GM12878 (cell line): ENCODE data around the gene ACCSL. TPM values are rescaled to one million over a fixed set of nuclear protein-coding genes. Genes with fewer than 3 reads are reported as not detected.

Experiments
- ATAC-seq: fragments of 200-7000 bp; cut with Tn5 transposase; 3 replicates; pipeline ENCODE4 v1.9.1; 2020; ENCODE audit warnings: mild to moderate bottlenecking, moderate library complexity
- BruUV-seq: library from RNA; stranded (reverse); fragments of 400-500 nt; replicated peaks from 2 replicates; lab custom pipeline; 2021; lab: Mats Ljungman, UMichigan
- CTCF ChIA-PET: fragments of 300-600 bp; sonication (Branson Sonifier 250); formaldehyde crosslinking; extraction: SDS; loops from one replicate; lab custom pipeline; 2021; ENCODE audit warnings: inconsistent platforms; lab: Yijun Ruan, JAX
- POLR2A ChIA-PET: fragments of 350-600 bp; formaldehyde crosslinking; extraction: SDS; loops from one replicate; lab custom pipeline; 2021; ENCODE audit warnings: inconsistent platforms; lab: Charles Lee
- RAD21 ChIA-PET: fragments of 300-600 bp; sonication (Branson Sonifier 250); formaldehyde crosslinking; loops from one replicate; lab custom pipeline; 2023; ENCODE audit warnings: antibody characterized with exemption; ENCODE audit not compliant: unreplicated experiment; lab: Charles Lee
- SMC1A ChIA-PET: fragments of 300-600 bp; sonication (Branson Sonifier 250); formaldehyde crosslinking; loops from one replicate; lab custom pipeline; 2023; ENCODE audit not compliant: unreplicated experiment, uncharacterized antibody; lab: Charles Lee
- DNase-seq: peaks from one replicate; pipeline ENCODE4 v3.0.0-alpha.2; 2011; ENCODE audit warnings: low read depth, low spot score
- FAIRE-seq: peaks from 3 replicates; lab custom pipeline; 2011; peaks lifted over from hg19 to GRCh38; lab: Jason Lieb, UNC
- H2AFZ ChIP-seq: 2 replicates; pipeline ENCODE4 v1.6.0; 2011; ENCODE audit warnings: low read depth, low read length, control low read depth; ENCODE audit not compliant: control insufficient read depth
- H3K27ac ChIP-seq: 2 replicates; pipeline ENCODE4 v1.5.1; 2011; ENCODE audit warnings: control low read depth; ENCODE audit not compliant: control insufficient read depth, insufficient read depth
- H3K27me3 ChIP-seq, 2 experiments: replicated peaks in 1 of 2; 2 replicates each; pipeline versions ENCODE4 v1.6.0 to v1.6.1; 2011; ENCODE audit warnings: low read length in 1 of 2; ENCODE audit not compliant: control insufficient read depth in 2 of 2, insufficient read depth in 2 of 2
- H3K36me3 ChIP-seq, 2 experiments: 2 replicates each; pipeline ENCODE4 v1.5.1; 2011; ENCODE audit warnings: low read length in 1 of 2; ENCODE audit not compliant: control insufficient read depth in 2 of 2, insufficient read depth in 2 of 2
- H3K4me1 ChIP-seq: 2 replicates; pipeline ENCODE4 v1.6.1; 2011; ENCODE audit warnings: mild to moderate bottlenecking, low read length, moderate library complexity, mixed read lengths; ENCODE audit not compliant: control insufficient read depth, insufficient read depth
- H3K4me2 ChIP-seq: 2 replicates; pipeline ENCODE4 v1.6.0; 2011; ENCODE audit warnings: control low read depth; ENCODE audit not compliant: control insufficient read depth, insufficient read depth
- H3K4me3 ChIP-seq: fragments of 200-600 bp; sonication (generic); 2 replicates; pipeline ENCODE4 v1.5.1; 2016
- H3K79me2 ChIP-seq: 2 replicates; pipeline ENCODE4 v1.6.0; 2011; ENCODE audit warnings: low read length; ENCODE audit not compliant: control insufficient read depth, insufficient read depth
- H3K9ac ChIP-seq: 2 replicates; pipeline ENCODE4 v1.8.0; 2011; ENCODE audit warnings: low read length, control low read depth, mixed read lengths; ENCODE audit not compliant: control insufficient read depth, insufficient read depth
- H3K9me3 ChIP-seq: replicated peaks from 3 replicates; pipeline ENCODE4 v1.5.1; 2011; ENCODE audit warnings: mild to moderate bottlenecking, low read length; ENCODE audit not compliant: control insufficient read depth, insufficient read depth
- H4K20me1 ChIP-seq: 2 replicates; pipeline ENCODE4 v1.6.0; 2011; ENCODE audit not compliant: control insufficient read depth, insufficient read depth
- ATF2 ChIP-seq: IDR thresholded peaks from 2 replicates; pipeline ENCODE4 v1.6.1; 2012; ENCODE audit warnings: low read length, inconsistent platforms
- BRCA1 ChIP-seq: IDR thresholded peaks from 2 replicates; pipeline ENCODE4 v1.6.1; 2011; ENCODE audit warnings: low read depth, low read length, improper control_type of control experiment
- E2F4 ChIP-seq: IDR thresholded peaks from 2 replicates; pipeline ENCODE4 v1.6.1; 2012; ENCODE audit warnings: low read depth, low read length, improper control_type of control experiment
- FOXK2 ChIP-seq: fragments of 450-650 bp; IDR thresholded peaks from 2 replicates; pipeline ENCODE4 v1.6.1; 2017; ENCODE audit warnings: mild to moderate bottlenecking, moderate library complexity
- MAX ChIP-seq: IDR thresholded peaks from 2 replicates; pipeline ENCODE4 v1.6.1; 2012; ENCODE audit warnings: low read depth, low read length, improper control_type of control experiment
- MEF2B ChIP-seq: fragments of 450-650 bp; IDR thresholded peaks from 2 replicates; pipeline ENCODE4 v1.6.1; 2018; ENCODE audit warnings: mild to moderate bottlenecking, moderate library complexity; ENCODE audit not compliant: partially characterized antibody, poor library complexity, severe bottlenecking
- NFXL1 ChIP-seq: fragments of 450-650 bp; IDR thresholded peaks from 2 replicates; pipeline ENCODE4 v1.6.1; 2017; ENCODE audit warnings: antibody characterized with exemption, mild to moderate bottlenecking, borderline replicate concordance
- NR2C1 ChIP-seq: fragments of 450-650 bp; IDR thresholded peaks from 2 replicates; pipeline ENCODE4 v1.6.1; 2017; ENCODE audit warnings: antibody characterized with exemption, mild to moderate bottlenecking, moderate library complexity
- PAX5 ChIP-seq: IDR thresholded peaks from 2 replicates; pipeline ENCODE4 v1.6.1; 2011; ENCODE audit warnings: low read depth, low read length, borderline replicate concordance
- SMARCA5 ChIP-seq: fragments of 450-650 bp; IDR thresholded peaks from 2 replicates; pipeline ENCODE4 v1.6.1; 2017; ENCODE audit warnings: mild to moderate bottlenecking
- SP1 ChIP-seq: IDR thresholded peaks from one replicate; pipeline ENCODE4 v1.6.1; 2011; ENCODE audit warnings: low read depth, low read length
- SUZ12 ChIP-seq: fragments of 200-600 bp; sonication (generic); IDR thresholded peaks from one replicate; pipeline ENCODE4 v1.6.1; 2018; ENCODE audit warnings: antibody characterized with exemption, mild to moderate bottlenecking; ENCODE audit not compliant: unreplicated experiment
- TCF3 ChIP-seq: IDR thresholded peaks from 2 replicates; pipeline ENCODE4 v1.6.1; 2012; ENCODE audit warnings: low read depth, mild to moderate bottlenecking, low read length, borderline replicate concordance; ENCODE audit not compliant: insufficient read depth
- USF2 ChIP-seq: IDR thresholded peaks from 2 replicates; pipeline ENCODE4 v1.6.1; 2011; ENCODE audit warnings: low read depth, low read length, improper control_type of control experiment, borderline replicate concordance
- ZBTB33 ChIP-seq: fragments of 450-650 bp; IDR thresholded peaks from 2 replicates; pipeline ENCODE4 v1.6.1; 2017; ENCODE audit warnings: mild to moderate bottlenecking
- ZNF274 ChIP-seq: IDR thresholded peaks from one replicate; pipeline ENCODE4 v1.8.0; 2011; ENCODE audit not compliant: insufficient read length, insufficient read depth
- WGBS: methylation state at CpG from one replicate; pipeline ENCODE4 v1.1.6; 2016; ENCODE audit warnings: low lambda C conversion rate; ENCODE audit not compliant: insufficient replicate concordance, insufficient coverage; ENCODE audit errors: missing lambda C conversion rate; 5-methylcytosine and 5-hydroxymethylcytosine counted together
- in situ Hi-C: fragments of 300-500 bp; cut with MboI; formaldehyde crosslinking; loops from 9 replicates; pipeline ENCODE4 v1.14.3; 2018; ENCODE audit warnings: mixed read lengths
- intact Hi-C: fragments of 100-400 bp; cut with micrococcal nuclease; formaldehyde crosslinking; loops from one replicate; pipeline ENCODE4 v1.14.2; 2022; ENCODE audit not compliant: unreplicated experiment
- polyA plus RNA-seq, 11 experiments: library from polyadenylated mRNA; depleted of rRNA in 4 of 11; unstranded in 6 of 11; stranded (reverse) in 5 of 11; fragments of >200 nt; fragmentation: Nextera tagmentation in 4 of 11; fragmentation: Illumina TruSeq in 1 of 11; extraction: Ambion mirVana in 4 of 11; extraction: Trizol in 1 of 11; gene quantifications; 1 replicate in 1 of 11; 2 replicates in 10 of 11; pipeline versions ENCODE4 v1.2.1 to v1.2.3, GENCODE V29; 2011 to 2016; ENCODE audit warnings: inconsistent platforms in 2 of 11, missing spikeins in 2 of 11, low read depth in 1 of 11
- total RNA-seq, 4 experiments: library from RNA; depleted of rRNA in 3 of 4; stranded (reverse); fragments of >200 nt in 3 of 4; fragmentation: Illumina TruSeq in 1 of 4; extraction: Trizol in 1 of 4; gene quantifications; 2 replicates each; pipeline versions ENCODE4 v1.2.1 to v1.2.3, GENCODE V29; 2013 to 2021

ACCSL gene
- total and polyA plus RNA-seq, 10 of the 15 experiments (the other 5 are each of a cell fraction or from before 2014, with no cell fraction given): 0.15 TPM; not detected in 9

GRCh38 chr11:44005956-44006355, 41.8 kb upstream of the ACCSL start:
- DNase-seq: no peak
- TF ChIP-seq ZNF274: no peak
- TF ChIP-seq NR2C1: no peak
- TF ChIP-seq SUZ12: no peak
- TF ChIP-seq USF2: no peak
- no peak for TF ChIP-seq E2F4
- no peak for TF ChIP-seq TCF3
- no peak for TF ChIP-seq BRCA1
- TF ChIP-seq SP1: no peak
- TF ChIP-seq MAX: no peak
- no peak for TF ChIP-seq PAX5
- TF ChIP-seq NFXL1: no peak
- TF ChIP-seq MEF2B: no peak
- no peak for TF ChIP-seq FOXK2
- TF ChIP-seq ATF2: no peak
- no peak for TF ChIP-seq SMARCA5
- TF ChIP-seq ZBTB33: no peak
- TF ChIP-seq, all 136 proteins: peak for 0
- SMC1A ChIA-PET: no interaction called here
- Histone ChIP-seq H3K36me3 (no peaks in the 10 kb centered on the region), H3K27me3 (0 out of 4 replicates have a peak, but pooled peaks cover 0 to 2% of the 10 kb centered on the region in 2 experiments), H4K20me1 (no peaks in the 10 kb centered on the region), H3K9me3 (no peaks in the 10 kb centered on the region), H3K4me1 (peaks cover 6% of the 10 kb centered on the region; the same call in 1 of the 2 replicates), H3K4me3 (no peak overlapping the region), H3K79me2 (no peaks in the 10 kb centered on the region), H3K9ac (no peak overlapping the region), H3K27ac (no peak overlapping the region), H2AFZ (no peak overlapping the region), H3K4me2 (no peak overlapping the region)
- WGBS: 0% methylated on average over 1 of the region's 1 CpG
- BruUV-seq: no TSS peak
- CTCF ChIA-PET: no interaction called here
- in situ Hi-C loops: no loop called here
- ATAC-seq (no peak), FAIRE-seq (no peak)
- RAD21 ChIA-PET: no interaction called here
- intact Hi-C loops: no loop called here
- POLR2A ChIA-PET: no interaction called here
